ENCODE measurements around the gene NCAPD3. TPM values are rescaled to one million over a fixed set of nuclear protein-coding genes. Genes with fewer than 3 reads are reported as not detected.

NCAPD3 gene, protein sequence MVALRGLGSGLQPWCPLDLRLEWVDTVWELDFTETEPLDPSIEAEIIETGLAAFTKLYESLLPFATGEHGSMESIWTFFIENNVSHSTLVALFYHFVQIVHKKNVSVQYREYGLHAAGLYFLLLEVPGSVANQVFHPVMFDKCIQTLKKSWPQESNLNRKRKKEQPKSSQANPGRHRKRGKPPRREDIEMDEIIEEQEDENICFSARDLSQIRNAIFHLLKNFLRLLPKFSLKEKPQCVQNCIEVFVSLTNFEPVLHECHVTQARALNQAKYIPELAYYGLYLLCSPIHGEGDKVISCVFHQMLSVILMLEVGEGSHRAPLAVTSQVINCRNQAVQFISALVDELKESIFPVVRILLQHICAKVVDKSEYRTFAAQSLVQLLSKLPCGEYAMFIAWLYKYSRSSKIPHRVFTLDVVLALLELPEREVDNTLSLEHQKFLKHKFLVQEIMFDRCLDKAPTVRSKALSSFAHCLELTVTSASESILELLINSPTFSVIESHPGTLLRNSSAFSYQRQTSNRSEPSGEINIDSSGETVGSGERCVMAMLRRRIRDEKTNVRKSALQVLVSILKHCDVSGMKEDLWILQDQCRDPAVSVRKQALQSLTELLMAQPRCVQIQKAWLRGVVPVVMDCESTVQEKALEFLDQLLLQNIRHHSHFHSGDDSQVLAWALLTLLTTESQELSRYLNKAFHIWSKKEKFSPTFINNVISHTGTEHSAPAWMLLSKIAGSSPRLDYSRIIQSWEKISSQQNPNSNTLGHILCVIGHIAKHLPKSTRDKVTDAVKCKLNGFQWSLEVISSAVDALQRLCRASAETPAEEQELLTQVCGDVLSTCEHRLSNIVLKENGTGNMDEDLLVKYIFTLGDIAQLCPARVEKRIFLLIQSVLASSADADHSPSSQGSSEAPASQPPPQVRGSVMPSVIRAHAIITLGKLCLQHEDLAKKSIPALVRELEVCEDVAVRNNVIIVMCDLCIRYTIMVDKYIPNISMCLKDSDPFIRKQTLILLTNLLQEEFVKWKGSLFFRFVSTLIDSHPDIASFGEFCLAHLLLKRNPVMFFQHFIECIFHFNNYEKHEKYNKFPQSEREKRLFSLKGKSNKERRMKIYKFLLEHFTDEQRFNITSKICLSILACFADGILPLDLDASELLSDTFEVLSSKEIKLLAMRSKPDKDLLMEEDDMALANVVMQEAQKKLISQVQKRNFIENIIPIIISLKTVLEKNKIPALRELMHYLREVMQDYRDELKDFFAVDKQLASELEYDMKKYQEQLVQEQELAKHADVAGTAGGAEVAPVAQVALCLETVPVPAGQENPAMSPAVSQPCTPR (N-terminal part only)
- 17.7 to 25.8 TPM (median 21.0 TPM) in 5 replicates for total RNA-seq (2022; extraction: Qiagen RNA extraction)

DNA sequence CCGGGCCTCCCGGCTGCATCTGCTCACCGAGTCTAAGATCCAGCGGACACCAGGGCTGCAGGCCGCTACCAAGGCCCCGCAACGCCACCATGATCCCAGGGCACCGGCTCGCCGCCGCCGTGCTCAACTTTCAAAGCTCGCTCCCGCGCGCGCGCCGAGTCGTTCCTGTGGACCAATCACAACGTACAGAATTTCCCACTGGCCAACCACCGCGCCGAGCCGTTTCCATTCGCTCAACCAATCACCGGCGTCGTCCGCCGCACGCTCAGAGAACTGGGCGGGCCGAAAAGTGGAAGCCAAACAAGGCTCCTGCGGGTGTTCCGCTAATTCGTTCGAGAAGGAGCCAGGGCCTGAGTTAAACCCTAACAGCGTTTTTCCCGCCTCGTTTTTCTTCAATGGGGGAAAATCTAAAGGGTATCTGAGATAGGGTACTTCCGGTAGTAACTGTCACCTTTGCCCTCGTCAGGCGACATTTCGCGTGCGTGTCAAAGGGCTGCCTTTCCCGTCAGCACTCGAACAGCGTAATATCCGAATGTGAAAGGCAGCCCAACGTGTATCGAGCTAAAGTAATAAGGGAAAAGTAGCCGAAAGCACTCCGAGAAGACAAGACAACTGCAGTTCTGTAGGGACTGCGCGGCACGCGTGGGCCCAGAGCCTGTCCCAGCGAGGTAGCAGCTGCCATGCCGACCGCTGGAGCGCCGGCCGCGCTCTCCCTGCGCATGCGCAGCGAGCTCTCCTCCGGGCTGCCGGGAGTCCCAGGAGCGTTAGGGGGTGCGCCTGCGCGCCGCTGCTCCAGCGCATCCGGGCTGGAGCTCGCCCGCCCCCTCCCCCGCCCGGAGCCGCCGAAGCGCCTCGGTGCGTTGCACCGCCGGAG, at the start of gene NCAPD3, which contains the start of gene VPS26B:
Gene NCAPD3, minus strand, starts transcription at position 132 of the 874 bp plus-strand sequence. Its CDS starts 41 bp downstream, at position 91.
Gene VPS26B, plus strand, starts transcription at position 836 of the 874 bp plus-strand sequence. CDS start 452 bp downstream, outside the sequence.

DNA sequence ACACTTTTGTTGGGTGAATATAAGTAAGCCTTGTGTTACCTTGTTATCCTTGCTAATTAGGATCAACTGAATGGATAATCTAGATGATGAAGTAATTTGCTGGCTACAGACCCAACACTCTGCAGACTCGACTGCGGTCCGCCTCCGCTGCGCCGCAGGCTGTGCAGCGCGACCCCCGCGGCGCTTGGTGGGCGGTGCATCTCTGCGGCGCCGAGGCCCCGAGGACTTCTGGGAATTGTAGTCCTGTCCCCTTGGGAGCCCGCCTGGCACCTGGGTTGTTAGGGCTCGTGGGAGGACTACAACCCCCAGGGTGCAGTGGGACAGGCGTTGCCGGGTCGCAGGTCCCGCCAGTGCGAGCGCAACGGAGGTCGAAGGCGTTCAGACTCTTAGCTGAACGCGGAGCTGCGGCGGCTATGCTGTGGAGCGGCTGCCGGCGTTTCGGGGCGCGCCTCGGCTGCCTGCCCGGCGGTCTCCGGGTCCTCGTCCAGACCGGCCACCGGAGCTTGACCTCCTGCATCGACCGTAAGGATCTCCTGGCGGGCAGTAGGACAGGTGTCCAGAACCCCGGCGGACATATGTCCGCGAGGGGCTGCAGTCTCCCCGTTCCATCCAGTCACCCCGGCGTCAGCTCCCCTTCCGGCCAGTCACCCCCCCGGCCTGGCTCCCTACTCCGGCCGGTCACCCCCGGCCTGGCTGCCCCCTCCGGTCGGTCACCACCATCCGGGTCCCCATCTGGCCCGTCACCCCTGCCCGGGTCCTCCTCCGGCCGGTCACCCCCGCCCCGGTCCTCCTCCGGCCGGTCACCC, 29.6 kb upstream of the NCAPD3 start, which contains the start of the genes ACAD8 and THYN1:
Gene ACAD8, plus strand, starts transcription at position 381 of the 806 bp plus-strand sequence. Its CDS starts 33 bp downstream, at position 414.
Gene THYN1, minus strand, starts transcription at position 165 of the 806 bp plus-strand sequence. CDS start 470 bp downstream, outside the sequence.

Other genes starting within 250 kb of the NCAPD3 start
- gene JAM3, start 154.9 kb downstream of the NCAPD3 start, total RNA-seq (2022; extraction: Qiagen RNA extraction) = 3.2 to 4.4 TPM (median 3.8 TPM) in 5 replicates
- 19.0 to 22.4 TPM (median 20.6 TPM) in 5 replicates for gene VPS26B, start 704 bp upstream of the NCAPD3 start, total RNA-seq (2022; extraction: Qiagen RNA extraction)
- gene THYN1, start 29.4 kb upstream of the NCAPD3 start, total RNA-seq (2022; extraction: Qiagen RNA extraction) = 17.0 to 19.3 TPM (median 17.2 TPM) in 5 replicates
- 7.9 to 10.1 TPM (median 9.2 TPM) in 5 replicates for gene ACAD8, start 29.6 kb upstream of the NCAPD3 start, total RNA-seq (2022; extraction: Qiagen RNA extraction)
- gene GLB1L3, start 52.4 kb upstream of the NCAPD3 start, total RNA-seq (2022; extraction: Qiagen RNA extraction) = 0.07 TPM in 1 of 5 replicates, not detected in the others
- gene GLB1L2, start 108.0 kb upstream of the NCAPD3 start, total RNA-seq (2022; extraction: Qiagen RNA extraction) = 1.8 to 2.7 TPM (median 2.0 TPM) in 5 replicates
- gene B3GAT1, start 188.3 kb upstream of the NCAPD3 start, total RNA-seq (2022; extraction: Qiagen RNA extraction) = not detected in 5 replicates

Data from A549 treated with Mapracorat at 1 μM for 4 hours (cell line).